NCI-H510A treated with DMSO at 0.1 percent for 48 hours (cell line): ENCODE measurements around the gene BRCA2.
"Not testable (repeated sequence)": the region's sequence is repeated elsewhere in the genome, so short reads cannot be mapped to it uniquely, and the experiment has no call there.

Experiments used
- DNase-seq: peaks from one replicate; lab custom pipeline; 2025; lab: John Stamatoyannopoulos, UW

Gene BRCA2

DNA sequence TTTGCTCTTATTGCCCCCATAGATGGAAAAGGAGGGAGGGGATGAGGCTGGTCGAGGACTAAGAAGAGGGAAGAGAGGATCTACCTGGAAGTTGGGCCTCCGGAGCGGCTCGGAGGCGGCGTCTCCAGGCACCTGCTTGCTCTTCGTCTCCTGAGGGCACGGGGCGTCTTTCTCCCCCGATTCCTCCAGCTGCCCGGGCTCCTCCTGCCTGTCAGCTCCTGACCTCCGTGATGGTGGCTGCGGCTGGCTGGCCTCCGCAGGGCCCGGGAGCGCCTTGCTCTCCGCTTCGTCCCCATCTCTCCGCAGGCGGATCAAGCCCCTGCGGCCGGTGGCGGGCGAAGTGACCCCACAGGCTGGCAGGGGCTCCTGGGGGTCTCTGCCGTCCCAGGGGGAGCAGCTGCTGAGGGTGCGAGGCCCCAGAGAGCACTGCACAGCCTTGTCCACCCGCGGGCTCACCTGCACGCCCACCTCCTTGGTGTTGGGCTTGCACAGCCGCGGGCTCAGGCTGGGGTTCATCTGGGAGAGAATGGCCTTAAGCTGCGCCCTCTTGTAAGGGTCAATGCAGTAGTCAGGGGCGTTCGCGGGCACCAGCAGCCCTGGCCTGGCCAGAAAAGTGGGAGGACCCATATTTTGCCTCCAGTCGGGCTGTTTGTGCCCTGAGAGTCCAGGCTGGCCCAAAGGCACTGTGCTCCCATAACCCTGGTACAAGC is 4.0 kb upstream of the BRCA2 start:
- no peak for DNase-seq

DNA sequence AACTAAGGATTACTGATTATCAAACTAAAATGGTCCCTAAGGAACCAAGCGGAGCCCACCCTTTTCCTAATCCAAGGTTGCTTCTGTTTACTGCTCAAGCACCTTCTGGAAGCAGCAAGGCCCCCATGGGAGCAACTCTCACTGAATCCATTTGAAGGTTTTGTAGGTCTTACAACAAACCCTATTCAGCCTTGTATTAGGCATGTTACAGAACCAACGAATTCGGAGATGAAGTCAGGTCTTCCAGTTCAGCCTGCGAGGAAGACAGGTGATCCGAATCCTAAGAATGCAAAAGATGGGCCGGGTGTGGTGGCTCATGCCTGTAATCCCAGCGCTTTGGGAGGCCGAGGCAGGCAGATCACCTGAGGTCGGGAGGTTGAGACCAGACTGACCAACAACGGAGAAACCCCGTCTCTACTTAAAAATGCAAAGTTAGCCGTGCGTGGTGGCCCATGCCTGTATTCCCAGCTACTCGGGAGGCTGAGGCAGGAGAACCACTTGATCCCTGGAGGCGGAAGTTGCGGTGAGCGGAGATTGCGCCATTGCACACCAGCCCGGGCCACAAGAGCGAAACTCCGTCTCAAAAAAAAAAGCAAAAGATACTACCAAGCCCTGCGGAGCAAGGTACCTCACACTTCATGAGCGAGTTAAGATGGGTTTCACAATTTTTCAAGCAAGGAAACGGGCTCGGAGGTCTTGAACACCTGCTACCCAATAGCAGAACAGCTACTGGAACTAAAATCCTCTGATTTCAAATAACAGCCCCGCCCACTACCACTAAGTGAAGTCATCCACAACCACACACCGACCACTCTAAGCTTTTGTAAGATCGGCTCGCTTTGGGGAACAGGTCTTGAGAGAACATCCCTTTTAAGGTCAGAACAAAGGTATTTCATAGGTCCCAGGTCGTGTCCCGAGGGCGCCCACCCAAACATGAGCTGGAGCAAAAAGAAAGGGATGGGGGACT is 754 bp upstream of the BRCA2 start:
- DNase-seq: no peak

DNA sequence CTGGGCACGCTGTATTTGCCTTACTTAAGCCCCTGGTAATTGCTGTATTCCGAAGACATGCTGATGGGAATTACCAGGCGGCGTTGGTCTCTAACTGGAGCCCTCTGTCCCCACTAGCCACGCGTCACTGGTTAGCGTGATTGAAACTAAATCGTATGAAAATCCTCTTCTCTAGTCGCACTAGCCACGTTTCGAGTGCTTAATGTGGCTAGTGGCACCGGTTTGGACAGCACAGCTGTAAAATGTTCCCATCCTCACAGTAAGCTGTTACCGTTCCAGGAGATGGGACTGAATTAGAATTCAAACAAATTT is 676 bp downstream of the BRCA2 start:
- DNase-seq: peak; percentile 42

DNA sequence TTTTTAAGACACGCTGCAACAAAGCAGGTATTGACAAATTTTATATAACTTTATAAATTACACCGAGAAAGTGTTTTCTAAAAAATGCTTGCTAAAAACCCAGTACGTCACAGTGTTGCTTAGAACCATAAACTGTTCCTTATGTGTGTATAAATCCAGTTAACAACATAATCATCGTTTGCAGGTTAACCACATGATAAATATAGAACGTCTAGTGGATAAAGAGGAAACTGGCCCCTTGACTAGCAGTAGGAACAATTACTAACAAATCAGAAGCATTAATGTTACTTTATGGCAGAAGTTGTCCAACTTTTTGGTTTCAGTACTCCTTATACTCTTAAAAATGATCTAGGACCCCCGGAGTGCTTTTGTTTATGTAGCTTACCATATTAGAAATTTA is 1.2 kb downstream of the BRCA2 start:
- DNase-seq: no peak

DNA sequence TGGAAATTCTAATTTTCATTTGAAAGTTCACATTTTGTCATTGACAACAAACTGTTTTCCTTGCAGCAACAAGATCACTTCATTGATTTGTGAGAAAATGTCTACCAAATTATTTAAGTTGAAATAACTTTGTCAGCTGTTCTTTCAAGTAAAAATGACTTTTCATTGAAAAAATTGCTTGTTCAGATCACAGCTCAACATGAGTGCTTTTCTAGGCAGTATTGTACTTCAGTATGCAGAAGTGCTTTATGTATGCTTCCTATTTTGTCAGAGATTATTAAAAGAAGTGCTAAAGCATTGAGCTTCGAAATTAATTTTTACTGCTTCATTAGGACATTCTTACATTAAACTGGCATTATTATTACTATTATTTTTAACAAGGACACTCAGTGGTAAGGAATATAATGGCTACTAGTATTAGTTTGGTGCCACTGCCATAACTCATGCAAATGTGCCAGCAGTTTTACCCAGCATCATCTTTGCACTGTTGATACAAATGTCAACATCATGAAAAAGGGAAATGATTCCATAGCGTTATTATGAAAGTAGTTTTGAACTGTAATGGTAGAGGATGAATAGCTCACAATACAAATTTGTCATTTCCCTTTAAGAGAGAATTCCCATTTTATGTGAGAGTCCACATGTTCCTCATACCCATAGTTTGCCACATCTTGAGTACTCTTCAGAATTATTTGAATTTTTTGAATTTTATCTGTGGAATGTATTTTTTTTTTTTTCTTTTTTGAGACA is 2.6 kb downstream of the BRCA2 start:
- DNase-seq: no peak

DNA sequence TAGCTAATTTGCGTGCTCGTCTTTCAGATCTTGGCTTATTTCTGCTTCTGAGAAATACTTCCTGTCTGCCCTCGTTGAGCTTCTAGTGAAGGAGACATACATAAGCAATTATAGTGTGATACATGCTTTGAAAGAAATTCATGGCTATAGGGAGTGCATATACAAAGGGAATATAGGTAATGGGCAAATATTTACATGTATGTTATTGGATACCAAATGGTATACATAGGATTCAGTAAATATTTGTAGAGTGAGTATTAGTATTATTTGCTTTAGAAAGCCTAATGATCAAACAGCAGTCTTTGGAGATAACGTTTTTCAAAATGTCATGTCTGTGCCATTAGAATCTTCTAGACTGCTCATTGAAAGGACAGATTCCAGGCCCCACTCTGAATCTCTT is 5.2 kb downstream of the BRCA2 start:
- no peak for DNase-seq

DNA sequence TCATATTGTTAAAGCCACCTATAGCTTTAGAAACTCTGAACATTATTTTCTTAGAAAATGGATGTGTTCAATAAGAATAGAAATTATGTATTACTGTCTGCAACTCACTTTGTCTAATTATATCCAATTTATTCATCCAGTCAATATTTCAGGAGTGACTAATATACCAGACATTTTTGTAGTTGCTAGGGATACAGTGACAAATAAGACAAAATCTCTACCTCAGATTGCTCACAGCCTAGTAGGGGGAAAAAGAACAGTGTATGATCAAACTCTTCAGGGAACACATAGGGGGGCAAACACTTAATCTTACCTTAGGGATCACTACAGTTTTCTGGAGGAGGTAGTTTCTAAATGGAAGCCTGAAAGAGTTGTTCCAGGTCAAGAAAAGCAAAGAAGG is 8.6 kb downstream of the BRCA2 start:
- DNase-seq: no peak

DNA sequence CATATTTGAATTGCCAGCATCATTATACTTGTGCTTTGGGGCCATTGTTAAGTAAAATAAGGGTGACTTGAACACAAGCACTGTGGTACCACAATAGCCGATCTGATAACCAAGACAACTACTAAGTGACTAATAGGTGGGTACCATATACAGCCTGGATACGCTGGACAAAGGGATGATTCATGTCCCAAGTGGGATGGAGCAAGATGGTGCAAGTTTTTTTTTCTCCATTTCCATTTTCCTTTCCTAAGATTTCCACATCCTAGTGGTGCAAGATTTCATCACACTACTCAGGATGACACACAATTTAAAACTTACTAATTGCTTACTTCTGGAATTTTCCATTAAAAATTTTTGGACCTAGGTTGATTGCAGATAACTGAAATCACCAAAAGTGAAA is 15.1 kb downstream of the BRCA2 start:
- DNase-seq: no peak

DNA sequence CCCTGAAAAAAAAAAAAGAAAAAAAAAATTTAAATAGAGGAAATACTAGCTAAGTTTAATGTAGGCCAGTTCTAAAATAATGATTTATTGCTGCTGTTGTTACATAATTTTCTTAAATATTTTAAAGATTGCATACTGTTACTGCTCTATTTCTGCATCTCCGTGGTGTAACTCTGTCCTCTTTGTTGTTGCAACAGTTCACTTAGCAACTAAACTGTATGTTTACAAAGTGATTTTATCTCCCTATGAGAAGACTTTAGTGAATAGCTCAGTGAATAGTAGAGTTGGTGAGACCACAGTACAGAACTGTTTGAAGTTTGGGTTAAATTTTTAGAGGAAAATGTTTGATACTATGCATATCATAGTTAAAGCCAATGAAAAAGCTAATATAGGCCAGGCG is 19.4 kb downstream of the BRCA2 start:
- DNase-seq: no peak

DNA sequence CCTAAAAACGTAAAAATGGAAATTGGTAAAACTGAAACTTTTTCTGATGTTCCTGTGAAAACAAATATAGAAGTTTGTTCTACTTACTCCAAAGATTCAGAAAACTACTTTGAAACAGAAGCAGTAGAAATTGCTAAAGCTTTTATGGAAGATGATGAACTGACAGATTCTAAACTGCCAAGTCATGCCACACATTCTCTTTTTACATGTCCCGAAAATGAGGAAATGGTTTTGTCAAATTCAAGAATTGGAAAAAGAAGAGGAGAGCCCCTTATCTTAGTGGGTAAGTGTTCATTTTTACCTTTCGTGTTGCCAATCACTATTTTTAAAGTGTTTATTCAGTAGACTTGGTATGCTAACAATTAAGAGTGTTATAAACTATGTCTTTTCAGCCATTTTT is 25.6 kb downstream of the BRCA2 start:
- DNase-seq: no peak

DNA sequence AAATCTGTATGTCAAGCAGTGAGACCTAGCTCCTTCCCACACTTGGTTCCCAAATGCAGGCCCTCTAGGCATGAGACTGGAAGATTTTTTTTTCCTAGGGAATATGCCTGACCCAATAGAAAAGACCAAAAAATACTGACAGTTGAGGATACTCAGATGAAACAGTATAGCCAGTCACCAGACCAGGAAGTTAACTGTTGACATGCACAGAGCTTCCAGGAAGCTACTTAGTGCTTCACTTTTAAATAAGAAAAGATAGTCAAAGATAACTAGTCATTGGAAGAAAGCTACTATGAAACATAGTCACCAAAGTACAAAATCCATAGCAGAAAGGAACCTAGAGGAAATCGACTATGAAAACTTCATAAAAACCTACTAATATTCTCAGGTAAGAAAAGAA is 32.3 kb downstream of the BRCA2 start:
- DNase-seq: no peak

DNA sequence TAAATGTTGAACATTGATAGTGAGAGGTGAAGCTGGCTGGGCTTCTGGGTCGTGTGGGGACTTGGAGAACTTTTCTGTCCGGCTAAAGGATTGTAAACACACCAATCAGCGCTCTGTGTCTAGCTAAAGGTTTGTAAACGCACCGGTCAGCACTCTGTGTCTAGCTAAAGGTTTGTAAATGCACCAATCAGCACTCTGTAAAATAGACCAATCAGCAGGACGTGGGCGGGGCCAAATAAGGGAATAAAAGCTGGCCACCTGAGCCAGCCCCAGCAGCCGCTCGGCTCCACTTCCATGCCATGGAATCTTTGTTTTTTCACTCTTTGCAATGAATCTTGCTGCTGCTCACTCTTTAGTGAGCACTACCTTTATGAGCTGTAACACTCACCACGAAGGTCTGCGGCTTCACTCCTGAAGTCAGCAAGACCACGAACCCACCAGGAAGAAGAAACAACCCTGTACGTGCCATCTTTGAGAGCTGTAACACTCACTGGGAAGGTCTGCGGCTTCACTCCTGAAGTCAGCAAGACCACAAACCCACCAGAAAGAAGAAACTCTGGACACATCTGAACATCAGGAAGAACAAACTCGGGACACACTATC is 35.6 kb downstream of the BRCA2 start:
- DNase-seq: not testable (repeated sequence)

DNA sequence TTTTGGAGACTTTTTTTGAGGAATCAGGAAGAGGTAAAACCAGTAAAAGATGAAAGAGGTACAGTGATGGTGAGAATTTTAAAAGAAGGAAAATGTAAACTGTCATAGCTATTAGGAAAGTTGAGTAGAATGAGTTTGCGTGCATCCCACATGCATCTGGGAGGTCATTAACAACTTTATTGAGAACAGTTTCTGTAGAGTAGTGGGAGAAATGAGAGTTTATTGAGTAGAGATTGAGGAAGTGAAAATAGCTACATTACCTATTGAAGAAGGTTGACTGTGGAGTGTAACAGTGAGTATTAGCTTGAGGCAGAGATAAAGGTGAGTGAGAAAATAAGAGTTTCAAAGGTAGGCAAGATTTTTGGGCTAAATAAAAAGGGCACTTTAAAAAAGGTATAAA is 38.7 kb downstream of the BRCA2 start:
- DNase-seq: no peak

DNA sequence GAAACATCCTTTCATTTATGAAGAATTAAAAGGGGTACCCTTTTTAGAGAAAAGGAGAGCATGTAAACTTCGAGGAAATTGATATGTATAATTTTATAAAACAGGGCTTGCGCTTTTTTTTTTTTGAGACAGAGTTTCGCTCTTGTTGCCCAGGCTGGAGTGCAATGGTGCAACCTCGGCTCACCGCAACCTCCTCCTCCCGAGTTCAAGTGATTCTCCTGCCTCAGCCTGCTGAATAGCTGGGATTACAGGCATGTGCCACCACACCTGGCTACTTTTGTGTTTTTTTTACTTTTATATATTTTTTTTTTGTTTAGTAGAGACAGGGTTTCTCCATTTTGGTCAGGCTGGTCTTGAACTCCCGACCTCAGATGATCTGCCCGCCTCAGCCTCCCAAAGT is 40.6 kb downstream of the BRCA2 start:
- DNase-seq: not testable (repeated sequence)

DNA sequence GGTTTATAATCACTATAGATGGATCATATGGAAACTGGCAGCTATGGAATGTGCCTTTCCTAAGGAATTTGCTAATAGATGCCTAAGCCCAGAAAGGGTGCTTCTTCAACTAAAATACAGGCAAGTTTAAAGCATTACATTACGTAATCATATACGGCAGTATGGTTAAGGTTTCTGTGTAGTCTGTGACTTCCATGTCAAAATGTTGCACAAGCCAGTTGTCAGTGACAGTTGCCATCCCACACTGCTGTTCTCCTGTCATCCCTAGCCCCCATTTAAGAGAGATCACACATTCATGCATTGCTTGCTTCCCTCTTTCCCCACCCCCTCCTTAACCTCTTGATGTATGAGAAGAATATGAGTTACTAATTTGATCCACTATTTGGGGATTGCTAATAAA is 47.3 kb downstream of the BRCA2 start:
- no peak for DNase-seq

DNA sequence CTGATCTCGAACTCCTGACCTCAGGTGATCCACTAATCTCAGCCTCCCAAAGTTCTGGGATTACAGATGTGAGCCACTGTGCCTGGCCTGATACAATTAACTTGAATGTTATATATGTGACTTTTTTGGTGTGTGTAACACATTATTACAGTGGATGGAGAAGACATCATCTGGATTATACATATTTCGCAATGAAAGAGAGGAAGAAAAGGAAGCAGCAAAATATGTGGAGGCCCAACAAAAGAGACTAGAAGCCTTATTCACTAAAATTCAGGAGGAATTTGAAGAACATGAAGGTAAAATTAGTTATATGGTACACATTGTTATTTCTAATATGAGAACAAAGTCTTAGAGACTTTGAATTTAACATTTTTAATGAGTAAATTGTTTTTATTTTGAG is 55.5 kb downstream of the BRCA2 start:
- DNase-seq: no peak

DNA sequence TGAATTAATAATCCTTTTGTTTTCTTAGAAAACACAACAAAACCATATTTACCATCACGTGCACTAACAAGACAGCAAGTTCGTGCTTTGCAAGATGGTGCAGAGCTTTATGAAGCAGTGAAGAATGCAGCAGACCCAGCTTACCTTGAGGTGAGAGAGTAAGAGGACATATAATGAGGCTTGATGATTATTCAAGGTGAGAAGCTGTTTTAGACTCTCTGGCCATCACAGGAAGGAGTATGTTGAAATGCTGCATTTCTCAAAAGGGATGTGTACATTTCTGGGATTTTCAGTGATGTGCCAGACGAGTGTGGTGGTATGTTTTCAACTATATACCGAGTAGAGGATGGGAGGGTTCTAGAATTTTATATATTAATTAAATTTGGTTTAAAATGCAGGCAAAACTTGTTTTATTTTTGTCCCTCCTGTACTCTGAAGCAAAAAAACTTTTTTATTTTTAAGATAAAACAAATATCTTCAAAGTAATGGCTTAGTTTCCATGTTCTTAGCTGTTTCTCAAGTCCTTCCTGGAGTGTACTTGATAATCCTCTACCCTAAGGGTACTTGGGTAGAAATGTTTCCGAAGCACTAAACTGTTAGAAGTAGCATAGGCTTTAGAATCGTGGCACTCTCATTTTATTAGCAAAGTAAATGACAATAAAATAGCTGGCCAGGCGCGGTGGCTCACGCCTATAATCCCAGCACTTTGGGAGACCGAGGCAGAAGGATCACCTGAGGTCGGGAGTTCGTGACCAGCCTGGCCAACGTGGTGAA is 61.5 kb downstream of the BRCA2 start:
- DNase-seq: no peak

DNA sequence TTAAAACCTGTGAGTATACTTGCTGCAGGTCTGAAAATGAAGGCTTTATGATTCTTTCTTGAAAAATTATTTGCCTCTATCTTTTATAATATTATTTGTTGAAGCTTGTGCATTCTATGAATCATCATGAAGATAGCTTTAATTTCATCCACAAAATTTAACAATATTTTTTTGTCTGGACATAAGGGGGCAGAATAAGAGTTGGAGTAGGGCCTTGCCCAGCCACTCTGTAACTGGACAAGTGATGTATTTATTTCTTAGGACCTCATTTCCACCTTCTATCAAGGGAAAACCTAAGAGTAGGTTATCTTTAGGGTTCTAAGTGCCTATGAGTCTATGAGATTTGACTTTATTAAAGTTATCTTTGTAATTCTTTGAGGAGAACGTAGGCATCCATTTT is 62.7 kb downstream of the BRCA2 start:
- DNase-seq: no peak

DNA sequence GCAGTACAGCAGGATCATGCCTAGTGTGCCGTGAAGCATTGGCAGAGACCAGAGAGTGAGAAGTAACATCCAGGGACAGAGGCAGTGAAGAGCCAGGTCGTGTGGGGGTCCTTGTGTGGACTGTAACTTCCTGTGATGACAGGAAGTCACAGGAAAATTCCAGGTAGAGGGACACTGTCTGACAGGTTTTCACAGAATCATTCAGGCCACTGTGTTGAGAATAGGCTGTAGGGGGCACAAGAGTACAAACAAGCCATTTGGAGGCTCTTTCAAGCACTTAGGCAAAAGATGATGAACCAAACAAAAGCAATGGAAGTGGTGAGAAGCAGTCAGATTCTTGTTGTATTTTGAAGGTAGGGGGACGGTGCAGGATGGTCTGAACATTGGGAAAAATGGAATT is 66.2 kb downstream of the BRCA2 start:
- peak; percentile 2 for DNase-seq

DNA sequence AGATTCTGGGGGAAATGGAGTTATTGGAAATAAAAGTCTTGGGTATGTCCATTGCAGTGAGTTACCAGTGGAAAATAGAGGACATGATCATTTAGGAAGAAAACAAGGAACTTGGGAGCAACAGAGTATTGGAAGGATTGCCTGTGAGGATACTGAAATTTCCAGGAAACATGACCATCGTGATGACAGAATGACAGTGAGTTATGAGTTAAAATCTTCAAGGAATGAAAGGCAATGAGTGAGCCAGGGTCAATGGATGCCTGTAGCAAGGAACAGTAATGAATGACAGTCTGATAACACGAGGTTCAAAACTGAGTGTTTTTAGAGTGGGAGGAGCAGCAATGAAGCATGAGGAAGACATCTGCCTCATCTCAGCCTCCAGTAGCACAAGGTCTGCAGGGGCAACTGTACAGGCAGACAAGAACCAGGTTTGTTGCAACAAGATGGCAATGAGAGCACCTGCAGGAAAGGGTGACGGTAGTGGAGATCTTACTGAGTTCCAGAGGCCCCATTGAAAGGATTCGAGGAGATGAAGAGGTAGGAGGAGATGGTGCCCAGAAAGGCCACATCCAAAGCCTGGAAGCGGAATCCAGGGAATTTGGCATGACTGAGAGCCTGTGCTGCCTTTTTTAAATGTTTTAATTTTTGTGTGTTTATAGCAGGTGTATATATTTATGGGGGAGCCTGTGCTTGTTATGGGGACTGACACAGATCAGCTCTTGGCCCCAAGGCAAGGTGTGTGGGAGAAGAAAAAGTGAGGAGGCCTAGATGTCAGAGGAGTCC is 68.7 kb downstream of the BRCA2 start:
- no peak for DNase-seq

DNA sequence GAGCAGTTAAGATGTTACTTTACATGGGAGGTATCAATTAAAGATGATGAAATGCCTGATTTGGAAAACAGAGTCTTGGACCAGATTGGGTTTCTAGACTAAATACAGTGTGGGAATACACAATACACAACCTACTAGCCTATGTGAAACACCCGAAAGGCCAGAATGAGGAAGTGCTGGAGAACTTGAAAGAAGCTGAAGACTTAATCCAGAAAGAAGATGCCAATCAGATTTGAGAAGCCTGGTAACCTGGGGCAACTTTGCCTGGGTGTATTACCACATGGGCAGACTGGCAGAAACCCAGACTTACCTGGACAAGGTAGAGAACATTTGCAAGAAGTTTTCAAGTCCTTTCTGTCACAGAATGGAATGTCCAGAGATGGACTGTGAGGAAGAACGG is 69.4 kb downstream of the BRCA2 start:
- no peak for DNase-seq
